GM12873 (cell line): ENCODE results near the gene B4GALT6.

Source experiments
- CTCF ChIP-seq: IDR thresholded peaks from 2 replicates; pipeline ENCODE4 v1.5.1; 2012; ENCODE audit warnings: low read depth, mild to moderate bottlenecking, moderate library complexity, low read length, control low read depth; ENCODE audit not compliant: insufficient read depth; ENCODE audit errors: missing control alignments

The B4GALT6 gene

GRCh38 chr18:31637445-31637844 is 46.9 kb downstream of the B4GALT6 start:
- no peak for TF ChIP-seq CTCF

- no peak for TF ChIP-seq CTCF
These were observed 48.0 kb downstream of the B4GALT6 start for GRCh38 chr18:31636387-31636786.

- no peak for TF ChIP-seq CTCF
These were observed 50.1 kb downstream of the B4GALT6 start for GRCh38 chr18:31634331-31634713.

- TF ChIP-seq CTCF, result no peak
These were observed 50.7 kb downstream of the B4GALT6 start for GRCh38 chr18:31633392-31634330.

GRCh38 chr18:31632356-31632755 is 52.0 kb downstream of the B4GALT6 start:
- no peak for TF ChIP-seq CTCF

- no peak for TF ChIP-seq CTCF
These were observed 52.9 kb downstream of the B4GALT6 start for GRCh38 chr18:31631526-31631925.

GRCh38 chr18:31630549-31630948 is 53.8 kb downstream of the B4GALT6 start:
- no peak for TF ChIP-seq CTCF
